ENCODE data around the gene KATNIP.
"Not testable (repeated sequence)": the region's sequence is repeated elsewhere in the genome, so short reads cannot be mapped to it uniquely, and the experiment has no call there.

KATNIP gene

DNA sequence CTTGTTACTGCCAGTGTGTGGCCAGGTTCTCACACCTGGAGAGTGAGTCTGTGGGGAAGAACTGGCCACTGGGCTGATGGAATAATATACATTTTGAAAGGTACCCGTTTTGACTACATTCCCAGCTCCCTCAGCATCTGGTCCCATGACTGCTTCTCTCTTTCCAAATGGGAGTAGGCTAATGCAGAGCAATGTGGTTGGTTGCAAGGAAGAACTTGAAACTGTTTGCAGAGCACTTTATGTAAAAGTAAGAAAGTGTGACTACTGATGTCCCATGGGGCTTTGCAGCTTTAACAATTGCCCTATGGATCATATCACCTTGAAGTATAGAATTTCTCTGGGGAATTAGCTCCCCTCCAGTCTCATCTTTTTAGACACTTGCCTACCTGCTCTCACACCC lies 9.0 kb downstream of the KATNIP start:
- no peak for TF ChIP-seq CTCF (conservative IDR thresholded peaks at IDR 0.05; ENCODE audit: low read depth, low read length)
- H3K4me3 ChIP-seq (ENCODE audit: low read length), result no peak overlapping the region
- no peak for DNase-seq (ENCODE audit: low read depth)

DNA sequence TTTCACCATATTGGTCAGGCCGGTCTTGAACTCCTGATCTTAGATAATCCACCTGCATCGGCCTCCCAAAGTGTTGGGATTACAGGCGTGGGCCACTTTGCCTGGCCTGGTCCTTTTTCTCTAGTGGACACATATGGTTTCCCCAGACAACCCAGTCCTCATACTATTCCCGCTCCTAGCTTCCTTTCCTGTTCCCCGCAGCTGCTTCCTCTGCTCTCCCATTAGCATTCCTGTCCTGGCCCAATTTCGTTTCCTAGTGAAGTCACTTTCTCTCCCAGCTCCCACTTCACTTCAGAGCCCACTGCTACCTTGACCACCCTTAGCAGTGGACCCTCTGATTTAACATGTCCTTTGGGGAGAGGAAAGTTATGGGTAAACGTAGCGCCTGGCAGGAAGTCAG lies 11.3 kb downstream of the KATNIP start:
- no peak for TF ChIP-seq CTCF (conservative IDR thresholded peaks at IDR 0.05; ENCODE audit: low read depth, low read length)
- no peak for DNase-seq (ENCODE audit: low read depth)
- H3K4me3 ChIP-seq (ENCODE audit: low read length), result no peak overlapping the region

- DNase-seq (ENCODE audit: low read depth), result no peak
- no peak for TF ChIP-seq CTCF (conservative IDR thresholded peaks at IDR 0.05; ENCODE audit: low read depth, low read length)
- no peak overlapping the region for H3K4me3 ChIP-seq (ENCODE audit: low read length)
These were observed 14.3 kb downstream of the KATNIP start for GRCh38 chr16:27564224-27564623.

DNA sequence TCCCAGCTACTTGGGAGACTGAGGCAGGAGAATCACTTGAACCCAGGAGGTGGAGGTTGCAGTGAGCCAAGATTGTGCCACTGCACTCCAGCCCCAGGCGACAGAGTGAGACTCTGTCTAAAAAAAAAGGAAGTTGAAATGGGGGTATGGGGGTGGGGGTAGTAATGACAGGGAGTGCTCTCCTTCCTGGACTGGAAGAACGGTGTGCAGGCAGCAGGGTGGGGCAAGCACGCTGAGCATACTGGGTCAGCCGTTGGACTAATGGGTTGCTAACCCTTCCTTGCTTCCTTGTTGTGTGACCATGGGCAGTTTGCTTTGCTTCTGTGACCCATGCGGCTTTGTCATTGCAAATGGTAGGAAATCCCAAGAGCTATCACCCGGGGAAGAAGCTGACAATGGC lies 16.5 kb downstream of the KATNIP start:
- H3K4me3 ChIP-seq (ENCODE audit: low read length), result no peak overlapping the region
- no peak for DNase-seq (ENCODE audit: low read depth)
- TF ChIP-seq CTCF (conservative IDR thresholded peaks at IDR 0.05; ENCODE audit: low read depth, low read length), result no peak

- no peak for DNase-seq (ENCODE audit: low read depth)
- H3K4me3 ChIP-seq (ENCODE audit: low read length), result no peak overlapping the region
- TF ChIP-seq CTCF (conservative IDR thresholded peaks at IDR 0.05; ENCODE audit: low read depth, low read length), result no peak
These were observed 18.1 kb downstream of the KATNIP start for GRCh38 chr16:27568077-27568476.

DNA sequence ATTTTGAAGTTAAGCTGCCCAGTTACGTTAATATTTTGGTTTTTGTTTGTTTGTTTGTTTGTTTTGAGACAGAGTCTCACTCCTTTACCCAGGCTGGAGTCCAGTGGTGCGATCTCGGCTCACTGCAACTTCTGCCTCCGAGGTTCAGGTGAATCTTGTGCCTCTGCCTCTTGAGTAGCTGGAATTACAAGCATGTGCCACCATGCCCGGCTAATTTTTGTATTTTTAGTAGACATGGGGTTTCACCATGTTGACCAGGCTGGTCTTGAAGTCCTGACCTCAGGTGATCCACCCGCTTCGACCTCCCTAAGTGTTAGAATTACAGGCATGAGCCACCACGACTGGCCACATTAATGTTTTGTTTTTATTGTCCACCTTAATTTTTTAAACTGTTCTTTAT lies 21.0 kb downstream of the KATNIP start:
- DNase-seq (ENCODE audit: low read depth); H3K4me3 ChIP-seq (ENCODE audit: low read length): not testable (repeated sequence)

DNA sequence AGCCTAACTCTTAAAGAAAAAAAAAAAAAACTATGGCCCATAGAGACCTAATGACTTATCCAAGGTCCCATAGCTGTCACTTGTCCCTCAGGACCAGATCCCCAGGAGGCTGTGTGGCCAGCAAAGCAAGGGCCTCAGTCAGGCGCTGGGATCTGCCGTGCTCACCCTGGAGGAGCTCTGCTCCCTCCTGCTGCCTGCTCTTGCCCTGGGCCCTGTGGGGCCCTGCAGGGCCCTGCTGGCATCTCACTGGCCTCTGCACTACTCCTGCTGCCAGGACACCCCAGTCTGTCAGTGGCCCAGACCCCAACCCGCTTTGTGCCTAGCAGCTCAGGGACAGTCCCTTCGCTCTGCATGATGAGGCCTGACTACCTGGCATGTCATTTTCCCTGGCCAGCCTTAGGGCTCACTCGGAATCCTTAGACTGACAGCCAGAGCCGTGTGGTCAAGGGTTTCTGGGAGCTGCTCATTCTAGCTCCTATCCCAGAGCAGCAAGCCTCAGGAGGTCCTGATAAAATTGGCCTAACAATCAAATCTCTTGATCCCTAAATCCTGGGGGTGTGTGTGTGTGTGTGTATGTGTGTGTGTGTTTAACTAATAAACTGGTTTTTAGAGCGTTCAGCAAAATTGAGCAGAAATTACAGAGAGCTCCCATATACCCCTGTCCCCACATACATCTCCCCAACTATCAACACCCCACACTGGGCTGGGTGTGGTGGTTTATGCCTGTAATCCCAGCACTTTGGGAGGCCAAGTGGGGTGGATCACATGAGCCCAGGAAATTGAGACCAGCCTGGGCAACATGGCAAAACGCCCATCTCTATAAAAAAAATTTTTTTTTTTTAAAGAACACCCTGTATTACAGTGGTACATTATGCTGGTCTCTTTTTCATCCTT lies 21.7 kb downstream of the KATNIP start:
- peak; percentile 8 for DNase-seq (ENCODE audit: low read depth)
- TF ChIP-seq CTCF (conservative IDR thresholded peaks at IDR 0.05; ENCODE audit: low read depth, low read length), result no peak
- H3K4me3 ChIP-seq (ENCODE audit: low read length), result no peak overlapping the region
